ENCODE results near the gene ATF7. TPM values are rescaled to one million over a fixed set of nuclear protein-coding genes. Genes with fewer than 3 reads are reported as not detected.
"Not testable (repeated sequence)": the region's sequence is repeated elsewhere in the genome, so short reads cannot be mapped to it uniquely, and the experiment has no call there.

Gene ATF7
- total RNA-seq, 1 experiment from 2014 or later, result 31.6 TPM

GRCh38 chr12:53631721-53632120, 5.5 kb upstream of the ATF7 start:
- no peak for DNase-seq (ENCODE audit: extremely low read depth, low read depth)

GRCh38 chr12:53627919-53628318, 1.7 kb upstream of the ATF7 start:
- DNase-seq (ENCODE audit: extremely low read depth, low read depth), result no peak

DNA sequence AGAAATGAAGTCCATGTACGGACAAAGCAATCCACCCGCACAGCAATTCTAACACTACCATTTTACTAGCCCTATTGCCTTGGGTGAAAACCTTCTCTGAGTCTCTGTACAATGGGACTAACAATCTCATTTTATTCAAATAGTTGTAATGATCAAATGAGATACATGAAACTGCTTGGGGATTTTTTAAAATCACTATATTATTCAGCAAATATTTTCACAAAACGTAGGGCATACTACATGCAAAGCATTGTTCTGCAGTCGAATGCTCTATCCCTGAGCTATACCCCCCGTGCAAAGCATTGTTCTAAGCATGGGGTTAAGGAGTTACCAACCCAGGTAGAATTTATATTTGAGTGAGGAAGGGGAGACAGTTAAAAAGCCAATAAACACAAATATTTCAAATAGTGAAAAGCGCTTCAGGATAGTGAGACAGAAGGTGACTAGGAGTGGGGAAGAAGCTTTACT, 554 bp upstream of the ATF7 start:
- DNase-seq (ENCODE audit: extremely low read depth, low read depth), result no peak

GRCh38 chr12:53625373-53625945, 723 bp downstream of the ATF7 start:
- no peak for DNase-seq (ENCODE audit: extremely low read depth, low read depth)

DNA sequence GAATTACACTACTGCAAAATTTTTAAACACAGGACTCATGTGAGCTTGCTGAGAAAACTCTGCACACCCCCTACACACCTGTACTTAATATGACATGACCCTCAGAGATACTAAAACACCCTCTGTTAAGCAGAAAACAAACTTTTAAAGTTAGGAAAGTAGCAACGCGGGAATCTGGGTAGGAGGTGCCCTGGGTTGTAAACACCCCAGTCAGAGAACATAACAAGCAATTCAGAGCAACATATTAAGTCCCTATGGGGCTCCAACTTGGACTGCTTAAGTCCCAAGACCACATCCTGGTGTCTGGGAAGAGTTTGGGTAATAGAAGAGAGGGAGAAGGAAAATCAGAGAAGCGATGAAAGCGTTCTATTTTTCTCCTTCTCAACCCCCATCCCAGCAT, 1.2 kb downstream of the ATF7 start:
- no peak for DNase-seq (ENCODE audit: extremely low read depth, low read depth)

DNA sequence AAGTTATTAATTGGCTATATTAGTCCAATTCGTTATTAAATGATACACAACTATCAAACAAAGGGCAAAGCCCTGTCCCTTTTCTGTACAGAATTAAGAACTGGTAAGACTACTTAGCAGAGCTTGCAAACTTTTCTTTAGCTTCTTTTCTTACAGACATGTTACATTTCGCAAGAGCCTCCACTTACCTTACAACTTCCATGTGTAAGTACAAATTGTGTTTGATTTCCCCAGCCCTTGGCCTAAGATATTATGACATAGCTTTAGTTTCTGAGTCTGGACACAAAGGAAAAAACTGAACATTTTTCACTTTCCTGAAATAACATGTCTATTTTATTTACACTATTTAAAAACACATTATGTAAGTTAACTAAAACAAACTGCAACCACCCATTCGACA, 1.7 kb downstream of the ATF7 start:
- DNase-seq (ENCODE audit: extremely low read depth, low read depth), result no peak

GRCh38 chr12:53623548-53624385, 2.4 kb downstream of the ATF7 start:
- DNase-seq (ENCODE audit: extremely low read depth, low read depth), result no peak

- DNase-seq (ENCODE audit: extremely low read depth, low read depth), result no peak
Measured at GRCh38 chr12:53622724-53623123, 3.5 kb downstream of the ATF7 start.

GRCh38 chr12:53618275-53618674, 7.9 kb downstream of the ATF7 start:
- DNase-seq (ENCODE audit: extremely low read depth, low read depth), result no peak

- DNase-seq (ENCODE audit: extremely low read depth, low read depth), result no peak
Measured at GRCh38 chr12:53617700-53618099, 8.5 kb downstream of the ATF7 start.

DNA sequence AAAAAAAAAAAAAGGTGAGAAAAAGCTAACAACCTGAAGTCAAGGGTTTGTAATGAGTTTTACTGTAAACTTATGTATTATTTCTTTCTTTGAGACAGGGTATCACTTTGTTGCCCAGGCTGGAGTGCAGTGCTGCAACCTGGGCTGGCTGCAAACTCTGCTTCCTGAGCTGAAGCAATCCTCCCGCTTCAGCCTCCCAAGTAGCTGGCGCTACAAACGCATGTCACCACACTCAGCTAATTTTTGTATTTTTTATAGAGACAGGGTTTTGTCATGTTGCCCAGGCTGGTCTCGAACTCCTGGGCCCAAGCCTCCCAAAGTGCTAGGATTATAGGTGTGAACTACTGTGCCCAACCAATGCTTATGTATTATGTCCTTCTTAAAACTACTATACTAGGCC, 9.2 kb downstream of the ATF7 start:
- DNase-seq (ENCODE audit: extremely low read depth, low read depth), result no peak

GRCh38 chr12:53613821-53614220, 12.4 kb downstream of the ATF7 start:
- DNase-seq (ENCODE audit: extremely low read depth, low read depth), result no peak

DNA sequence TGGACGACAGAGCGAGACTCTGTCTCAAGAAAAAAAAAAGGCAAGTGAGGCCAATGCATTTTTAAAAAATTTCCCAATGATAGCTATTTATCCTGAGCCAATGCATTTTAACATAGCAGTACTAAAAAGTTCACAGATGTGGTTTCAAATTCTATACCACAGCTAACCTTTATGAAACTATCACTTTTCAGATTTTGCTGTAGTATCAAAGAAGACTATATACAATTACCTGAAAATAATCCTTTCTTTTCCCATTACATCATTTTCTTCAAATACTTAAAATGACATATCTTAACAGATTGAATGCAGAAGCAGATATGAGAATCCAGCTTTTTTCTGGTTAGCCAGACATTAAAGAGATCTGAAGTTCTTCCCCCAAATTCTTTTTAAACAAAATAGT, 13.2 kb downstream of the ATF7 start:
- DNase-seq (ENCODE audit: extremely low read depth, low read depth), result no peak

DNA sequence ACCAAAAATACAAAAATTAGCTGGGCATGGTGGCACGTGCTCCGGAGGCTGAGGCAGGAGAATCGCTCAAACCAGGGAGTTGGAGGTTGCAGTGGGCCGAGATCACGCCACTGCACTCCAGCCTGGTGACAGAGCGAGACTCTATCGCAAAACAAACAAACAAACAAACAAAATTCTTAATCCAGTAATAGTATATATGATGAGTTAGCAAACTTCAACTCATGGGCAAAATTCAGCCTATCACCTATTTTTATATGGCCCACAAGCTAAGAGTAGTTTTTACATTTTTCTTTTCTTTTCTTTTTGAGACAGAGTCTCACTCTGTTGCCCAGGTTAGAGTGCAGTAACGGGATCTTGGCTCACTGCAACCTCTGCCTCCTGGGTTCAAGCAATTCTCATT, 14.9 kb downstream of the ATF7 start:
- DNase-seq (ENCODE audit: extremely low read depth, low read depth), result no peak

GRCh38 chr12:53606688-53607087, 19.5 kb downstream of the ATF7 start:
- DNase-seq (ENCODE audit: extremely low read depth, low read depth), result not testable (repeated sequence)

- DNase-seq (ENCODE audit: extremely low read depth, low read depth), result no peak
Measured at GRCh38 chr12:53604581-53604980, 21.6 kb downstream of the ATF7 start.

DNA sequence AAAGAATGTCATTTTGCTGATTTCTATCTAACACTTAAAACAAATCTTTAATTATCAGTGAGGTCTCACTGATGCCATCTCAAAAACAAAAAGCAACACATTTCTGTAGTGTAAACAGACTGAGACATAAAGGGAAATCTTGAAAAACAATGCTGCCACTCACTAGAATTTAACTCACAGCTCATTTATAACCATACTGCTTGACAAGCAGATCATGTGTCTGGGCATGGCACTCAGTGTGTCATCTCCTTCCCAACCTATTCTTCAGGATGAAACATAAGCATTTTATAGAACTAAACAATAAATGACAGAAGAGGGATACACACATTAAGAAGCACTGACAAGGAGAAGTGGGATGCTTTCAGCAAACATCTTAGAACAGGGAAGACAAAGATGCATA, 22.4 kb downstream of the ATF7 start:
- no peak for DNase-seq (ENCODE audit: extremely low read depth, low read depth)

GRCh38 chr12:53603196-53603595, 23.0 kb downstream of the ATF7 start:
- DNase-seq (ENCODE audit: extremely low read depth, low read depth), result no peak

DNA sequence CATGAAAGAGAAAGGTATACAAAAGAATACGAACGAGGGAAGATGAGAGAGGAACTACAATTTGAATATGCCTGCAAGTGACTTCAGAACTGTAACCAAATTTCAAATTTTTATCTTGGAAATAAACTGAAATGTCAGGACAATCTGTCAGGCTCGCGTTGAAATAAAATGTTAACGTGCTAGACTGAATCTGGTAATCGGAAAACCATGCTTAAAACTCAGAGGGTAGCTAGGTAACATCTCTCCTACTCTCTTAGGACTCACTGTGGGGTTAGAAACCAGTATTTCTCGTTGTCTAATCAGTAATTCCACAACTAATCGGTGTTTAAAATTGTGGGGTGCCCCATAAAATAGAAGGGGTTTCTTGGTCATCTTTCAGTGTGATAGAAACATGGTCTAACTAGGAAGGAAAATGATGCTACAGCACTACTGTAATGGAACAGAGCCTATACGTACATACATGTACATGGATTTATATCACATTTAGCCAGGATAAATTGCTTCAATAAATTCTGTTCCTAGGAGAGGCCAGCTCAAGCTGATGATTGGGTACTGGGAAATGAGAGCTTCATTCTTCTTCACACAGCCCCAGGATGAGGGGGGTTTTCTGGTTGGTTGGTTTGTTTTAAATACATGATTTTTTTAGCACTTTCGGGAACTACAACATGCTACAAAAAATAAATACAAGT, 23.9 kb downstream of the ATF7 start:
- no peak for DNase-seq (ENCODE audit: extremely low read depth, low read depth)

DNA sequence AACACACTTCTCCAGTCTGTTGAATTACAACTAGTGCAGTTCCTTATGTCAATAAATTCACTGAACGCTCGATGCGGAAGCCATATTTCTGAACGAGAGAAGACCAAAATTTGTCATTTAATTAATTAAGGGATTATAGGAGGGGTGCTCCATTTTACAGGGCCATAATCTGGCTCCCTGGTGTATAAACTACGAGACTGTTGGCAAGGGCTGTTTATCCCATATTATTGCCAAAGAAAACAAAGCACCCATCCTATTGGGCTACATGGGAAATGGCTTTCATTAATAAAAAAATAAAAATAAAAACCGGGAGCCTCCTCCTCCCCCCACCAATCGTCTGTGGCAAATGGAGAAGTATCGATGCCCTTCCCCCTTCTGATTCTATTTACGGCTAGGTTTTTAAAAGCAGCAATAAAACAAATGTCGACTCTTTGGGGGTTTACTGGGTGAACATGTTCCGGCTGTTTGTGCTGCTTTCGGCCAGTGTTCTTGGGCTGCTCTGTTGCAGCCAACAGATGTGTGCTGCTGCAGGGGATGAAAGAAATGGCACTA, 24.8 kb downstream of the ATF7 start:
- DNase-seq (ENCODE audit: extremely low read depth, low read depth), result no peak

GRCh38 chr12:53600490-53601295, 25.5 kb downstream of the ATF7 start:
- no peak for DNase-seq (ENCODE audit: extremely low read depth, low read depth)

All from NCI-H460 (cell line).